OCI-LY7 (cell line): ENCODE data around the gene PTRH1. TPM values are rescaled to one million over a fixed set of nuclear protein-coding genes. Genes with fewer than 3 reads are reported as not detected.

Source experiments
- BruUV-seq: library from RNA; stranded (reverse); fragments of 400-500 nt; replicated peaks from 2 replicates; lab custom pipeline; 2021; lab: Mats Ljungman, UMichigan
- CTCF ChIA-PET: fragments of 300-600 bp; sonication (Branson Sonifier 250); formaldehyde crosslinking; loops from one replicate; lab custom pipeline; 2022; ENCODE audit warnings: antibody characterized with exemption; ENCODE audit not compliant: unreplicated experiment; lab: Charles Lee
- POLR2A ChIA-PET: fragments of 300-600 bp; sonication (Branson Sonifier 250); formaldehyde crosslinking; loops from one replicate; lab custom pipeline; 2022; ENCODE audit warnings: antibody characterized with exemption; lab: Charles Lee
- DNase-seq: peaks from one replicate; pipeline ENCODE4 v3.0.0-alpha.2; 2015; ENCODE audit warnings: low spot score
- H2AFZ ChIP-seq: fragments of 200-600 bp; sonication (generic), shearing (Covaris generic); 2 replicates; pipeline ENCODE4 v1.6.1; 2014; ENCODE audit warnings: mild to moderate bottlenecking, antibody characterized with exemption, low read length, moderate library complexity
- H3K27ac ChIP-seq: fragments of 200-600 bp; sonication (generic); 2 replicates; pipeline ENCODE4 v1.5.1; 2014; ENCODE audit warnings: mixed run types, low read depth, mild to moderate bottlenecking, moderate library complexity, low read length, inconsistent platforms; ENCODE audit not compliant: poor library complexity, severe bottlenecking
- H3K36me3 ChIP-seq: fragments of 200-600 bp; sonication (generic); 2 replicates; pipeline ENCODE4 v1.6.1; 2014; ENCODE audit warnings: mild to moderate bottlenecking, antibody characterized with exemption, low read length, moderate library complexity, mixed read lengths; ENCODE audit not compliant: insufficient read depth
- H3K4me1 ChIP-seq: fragments of 200-600 bp; sonication (generic); 2 replicates; pipeline ENCODE4 v1.5.1; 2014; ENCODE audit warnings: mild to moderate bottlenecking, low read length; ENCODE audit not compliant: insufficient read depth, poor library complexity, severe bottlenecking
- H3K4me2 ChIP-seq: fragments of 200-600 bp; sonication (generic); 2 replicates; pipeline ENCODE4 v1.6.1; 2014; ENCODE audit warnings: mild to moderate bottlenecking, low read length
- H3K4me3 ChIP-seq: fragments of 200-600 bp; sonication (generic); 2 replicates; pipeline ENCODE4 v1.5.1; 2014; ENCODE audit warnings: mild to moderate bottlenecking, low read depth, low read length; ENCODE audit not compliant: poor library complexity, severe bottlenecking
- H3K79me2 ChIP-seq: fragments of 200-600 bp; sonication (generic); 2 replicates; pipeline ENCODE4 v1.6.1; 2016; ENCODE audit warnings: low read depth, mild to moderate bottlenecking, low read length, moderate library complexity, mixed read lengths; ENCODE audit not compliant: insufficient read depth
- H3K9me2 ChIP-seq: fragments of 200-600 bp; sonication (generic); 2 replicates; pipeline ENCODE4 v1.6.1; 2016; ENCODE audit warnings: mild to moderate bottlenecking, low read length, mixed read lengths; ENCODE audit not compliant: insufficient read depth
- H3K9me3 ChIP-seq: fragments of 200-600 bp; sonication (generic); 2 replicates; pipeline ENCODE4 v1.6.1; 2014; ENCODE audit warnings: mild to moderate bottlenecking, mixed run types, low read length, mixed read lengths
- H4K20me1 ChIP-seq: fragments of 200-600 bp; sonication (generic); 2 replicates; pipeline ENCODE4 v1.6.1; 2014; ENCODE audit warnings: mild to moderate bottlenecking, antibody characterized with exemption, low read length, moderate library complexity, mixed read lengths; ENCODE audit not compliant: insufficient read depth
- EZH2phosphoT487 ChIP-seq: fragments of 200-600 bp; sonication (generic); IDR thresholded peaks from 2 replicates; pipeline ENCODE4 v1.6.1; 2018; ENCODE audit warnings: low read depth, borderline replicate concordance, mild to moderate bottlenecking, mixed run types, antibody characterized with exemption, low read length, moderate library complexity, mixed read lengths
- intact Hi-C: fragments of 100-400 bp; cut with micrococcal nuclease; formaldehyde crosslinking; loops from one replicate; pipeline ENCODE4 v1.10.0; 2022; ENCODE audit not compliant: unreplicated experiment
- total RNA-seq, 2 experiments: library from RNA; depleted of rRNA in 1 of 2; stranded (reverse); fragments of >200 nt in 1 of 2; shearing (Covaris generic) in 1 of 2; gene quantifications; 2 replicates each; pipeline ENCODE4 v1.2.3, GENCODE V29; 2014 to 2022
- TF ChIP-seq, protein P1 (sequence below): fragments of 200-600 bp; sonication (generic); conservative IDR thresholded peaks from 2 replicates; pipeline ENCODE4 v1.5.1; 2014; ENCODE audit warnings: mild to moderate bottlenecking, antibody characterized with exemption, low read length, moderate library complexity, mixed read lengths

Gene PTRH1
- total RNA-seq, 2 experiments from 2014 or later: 8.9 to 11.1 TPM

DNA sequence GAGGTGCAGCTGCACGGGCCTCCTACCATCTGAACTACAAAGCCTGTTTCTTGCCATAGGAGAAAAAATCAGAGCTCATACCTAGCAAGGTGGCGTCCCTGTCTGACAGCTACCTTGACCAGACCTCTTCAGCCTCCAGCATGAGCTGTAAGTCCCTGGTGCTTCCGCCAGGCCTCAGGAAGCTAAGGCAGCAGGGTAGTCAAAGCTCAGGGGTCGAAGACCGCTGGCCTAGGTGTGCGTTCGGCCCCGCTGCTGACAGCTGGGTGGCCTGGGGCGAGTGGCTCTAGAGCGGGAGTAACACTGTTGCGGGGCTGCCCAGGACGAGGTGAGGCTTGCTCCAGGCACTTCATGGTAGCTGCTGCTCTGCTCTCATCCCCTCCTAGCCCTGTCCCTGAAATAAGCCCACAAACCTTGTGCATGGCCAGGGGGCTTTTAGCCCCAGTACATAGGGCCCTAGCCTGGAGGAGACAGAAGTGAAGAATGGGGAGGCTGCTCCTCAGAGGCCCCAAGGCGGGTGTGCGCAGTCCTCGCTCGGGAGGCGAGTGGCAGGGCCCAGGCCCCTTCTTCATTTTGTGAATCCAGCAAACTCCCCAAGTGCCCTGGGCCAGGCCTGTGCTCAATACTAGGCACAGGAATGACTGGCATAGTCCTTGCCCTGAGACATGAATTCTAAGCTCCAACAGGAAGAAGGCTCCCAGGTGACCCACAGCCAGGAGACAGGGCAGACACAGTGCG, 14.2 kb upstream of the PTRH1 start:
- Histone ChIP-seq H3K9me2 (no peaks in the 10 kb centered on the region), H3K4me3 (no peak overlapping the region), H3K27ac (no peak overlapping the region), H3K9me3 (no peaks in the 10 kb centered on the region), H3K4me2 (no peak overlapping the region), H3K36me3 (no peaks in the 10 kb centered on the region), H3K4me1 (peaks cover 11% of the 10 kb centered on the region), H4K20me1 (no peaks in the 10 kb centered on the region), H3K79me2 (no peaks in the 10 kb centered on the region), H2AFZ (no peak overlapping the region)
- TF ChIP-seq, protein P1, sequence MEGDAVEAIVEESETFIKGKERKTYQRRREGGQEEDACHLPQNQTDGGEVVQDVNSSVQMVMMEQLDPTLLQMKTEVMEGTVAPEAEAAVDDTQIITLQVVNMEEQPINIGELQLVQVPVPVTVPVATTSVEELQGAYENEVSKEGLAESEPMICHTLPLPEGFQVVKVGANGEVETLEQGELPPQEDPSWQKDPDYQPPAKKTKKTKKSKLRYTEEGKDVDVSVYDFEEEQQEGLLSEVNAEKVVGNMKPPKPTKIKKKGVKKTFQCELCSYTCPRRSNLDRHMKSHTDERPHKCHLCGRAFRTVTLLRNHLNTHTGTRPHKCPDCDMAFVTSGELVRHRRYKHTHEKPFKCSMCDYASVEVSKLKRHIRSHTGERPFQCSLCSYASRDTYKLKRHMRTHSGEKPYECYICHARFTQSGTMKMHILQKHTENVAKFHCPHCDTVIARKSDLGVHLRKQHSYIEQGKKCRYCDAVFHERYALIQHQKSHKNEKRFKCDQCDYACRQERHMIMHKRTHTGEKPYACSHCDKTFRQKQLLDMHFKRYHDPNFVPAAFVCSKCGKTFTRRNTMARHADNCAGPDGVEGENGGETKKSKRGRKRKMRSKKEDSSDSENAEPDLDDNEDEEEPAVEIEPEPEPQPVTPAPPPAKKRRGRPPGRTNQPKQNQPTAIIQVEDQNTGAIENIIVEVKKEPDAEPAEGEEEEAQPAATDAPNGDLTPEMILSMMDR: no peak
- TF ChIP-seq EZH2phosphoT487: no peak
- DNase-seq: no peak
- intact Hi-C loops: no loop called here
- CTCF ChIA-PET: no interaction called here
- POLR2A ChIA-PET: interaction anchor here (1.1 kb wide), 1 partner anchor 15 kb away, joined by 3 read pairs; no protein-coding TSS in a partner anchor
- BruUV-seq: no TSS peak

DNA sequence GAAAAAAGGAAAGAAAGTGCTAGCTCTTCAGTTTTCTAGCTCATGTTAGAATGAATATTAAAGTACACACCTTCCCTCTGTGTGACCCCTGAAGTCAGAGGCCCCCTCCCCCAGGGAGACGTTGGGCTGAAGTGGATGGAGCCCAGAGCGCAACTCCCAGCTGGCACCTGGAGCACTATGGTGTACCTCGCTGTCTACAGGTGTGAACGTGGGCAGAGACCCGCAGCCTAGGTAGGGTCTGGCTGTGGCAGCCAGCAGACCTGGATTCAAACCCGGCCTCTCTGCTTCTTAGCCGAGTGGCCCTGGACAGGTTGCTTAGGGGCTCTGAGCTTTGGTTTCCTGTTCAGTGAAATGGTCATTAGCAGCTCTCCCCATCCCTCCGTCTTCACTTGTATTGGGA, 13.3 kb upstream of the PTRH1 start:
- Histone ChIP-seq H3K36me3 (no peaks in the 10 kb centered on the region), H3K9me2 (no peaks in the 10 kb centered on the region), H3K79me2 (no peaks in the 10 kb centered on the region), H2AFZ (no peak overlapping the region), H3K9me3 (no peaks in the 10 kb centered on the region), H3K4me1 (peaks cover 4% of the 10 kb centered on the region), H3K4me2 (no peak overlapping the region), H3K4me3 (no peak overlapping the region), H3K27ac (no peak overlapping the region), H4K20me1 (no peaks in the 10 kb centered on the region)
- DNase-seq: no peak
- POLR2A ChIA-PET: interaction anchor here (0.7 to 1.1 kb wide), 2 partner anchors 14 to 37 kb away, joined by 3 read pairs; no protein-coding TSS in a partner anchor
- BruUV-seq: no TSS peak
- intact Hi-C loops: no loop called here
- TF ChIP-seq EZH2phosphoT487: no peak
- TF ChIP-seq, protein P1: no peak
- CTCF ChIA-PET: no interaction called here

DNA sequence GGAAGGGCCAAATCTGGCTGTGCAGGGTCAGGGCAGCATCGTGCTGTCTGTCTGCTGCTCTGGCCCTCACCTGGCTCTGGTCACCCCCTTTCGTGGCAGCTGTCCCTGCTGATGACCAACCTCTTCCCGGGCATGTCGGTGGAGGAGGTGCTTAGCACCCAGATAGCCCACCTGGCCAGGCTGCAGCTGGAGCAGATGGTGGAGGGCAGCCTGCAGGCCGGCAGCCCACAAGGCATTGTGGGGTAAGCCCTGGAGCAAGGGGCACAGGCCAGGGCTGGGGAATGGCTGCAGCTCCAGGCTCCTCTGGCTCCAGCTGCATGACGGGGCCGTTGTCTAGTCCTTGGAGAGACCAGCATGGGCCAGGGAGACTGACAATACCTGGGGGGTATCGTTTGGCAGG, 11.4 kb upstream of the PTRH1 start:
- no peaks in the 10 kb centered on the region for H3K79me2 ChIP-seq
- no peaks in the 10 kb centered on the region for H4K20me1 ChIP-seq
- ChIA-PET CTCF (no interaction called here), POLR2A (interaction anchor here (0.5 kb wide), 1 partner anchor 133 kb away, joined by 5 read pairs; no protein-coding TSS in a partner anchor)
- no peak overlapping the region for H2AFZ ChIP-seq
- no peaks in the 10 kb centered on the region for H3K4me1 ChIP-seq
- no peaks in the 10 kb centered on the region for H3K9me3 ChIP-seq
- intact Hi-C loops: no loop called here
- H3K4me3 ChIP-seq: no peak overlapping the region
- no peaks in the 10 kb centered on the region for H3K9me2 ChIP-seq
- TF ChIP-seq EZH2phosphoT487: no peak
- TF ChIP-seq, protein P1: no peak
- no peak overlapping the region for H3K4me2 ChIP-seq
- no peak overlapping the region for H3K27ac ChIP-seq
- no TSS peak for BruUV-seq
- no peak for DNase-seq
- no peaks in the 10 kb centered on the region for H3K36me3 ChIP-seq
